HepG2 (cell line): ENCODE results near the gene SRSF3. TPM values are rescaled to one million over a fixed set of nuclear protein-coding genes. Genes with fewer than 3 reads are reported as not detected.
"Not testable (repeated sequence)": the region's sequence is repeated elsewhere in the genome, so short reads cannot be mapped to it uniquely, and the experiment has no call there.

Experiments used
- ATAC-seq: fragments of 200-7000 bp; cut with Tn5 transposase; 3 replicates; pipeline ENCODE4 v1.9.1; 2020; ENCODE audit warnings: mild to moderate bottlenecking, moderate library complexity
- BruUV-seq: library from RNA; stranded (reverse); fragments of 400-500 nt; replicated peaks from 2 replicates; lab custom pipeline; 2021; lab: Mats Ljungman, UMichigan
- CTCF ChIA-PET: fragments of 300-600 bp; formaldehyde crosslinking; extraction: SDS; loops from one replicate; lab custom pipeline; 2021; ENCODE audit warnings: low total read pairs, inconsistent platforms, low intra/inter-chr PET ratio; lab: Yijun Ruan, JAX
- POLR2A ChIA-PET: fragments of 350-600 bp; sonication (Branson Sonifier 250); formaldehyde crosslinking; loops from one replicate; lab custom pipeline; 2020; ENCODE audit warnings: antibody characterized with exemption, inconsistent platforms; lab: Yijun Ruan, JAX
- DNase-seq: peaks from one replicate; pipeline ENCODE4 v3.0.0-alpha.2; 2015; ENCODE audit warnings: low spot score
- FAIRE-seq: peaks from 3 replicates; lab custom pipeline; 2011; peaks lifted over from hg19 to GRCh38; lab: Jason Lieb, UNC
- H2AFZ ChIP-seq: one replicate; pipeline ENCODE4 v1.6.1; 2011; ENCODE audit warnings: low read length, inconsistent platforms
- H3K27ac ChIP-seq: fragments of 300-600 bp; 3 replicates; pipeline ENCODE4 v1.8.0; 2011; ENCODE audit warnings: mixed run types, mild to moderate bottlenecking, mixed read lengths, low read length, inconsistent platforms; ENCODE audit not compliant: insufficient read depth; ENCODE audit errors: extremely low read length
- H3K27me3 ChIP-seq, 2 experiments: fragments of 200-600 bp in 1 of 2; 2 replicates in 1 of 2; 3 replicates in 1 of 2; pipeline versions ENCODE4 v1.6.0 to v1.8.0; 2011; ENCODE audit warnings: low read length in 2 of 2, mild to moderate bottlenecking in 2 of 2, moderate library complexity in 2 of 2, inconsistent platforms in 1 of 2; ENCODE audit not compliant: insufficient read depth in 2 of 2, control insufficient read depth in 1 of 2
- H3K36me3 ChIP-seq, 2 experiments: fragments of 200-600 bp in 1 of 2; replicated peaks in 1 of 2; 2 replicates in 1 of 2; 3 replicates in 1 of 2; pipeline versions ENCODE4 v1.5.1 to v1.8.0; 2011; ENCODE audit warnings: low read length in 2 of 2, inconsistent platforms in 1 of 2; ENCODE audit not compliant: insufficient read depth in 2 of 2, control insufficient read depth in 1 of 2
- H3K4me1 ChIP-seq: 2 replicates; pipeline ENCODE4 v1.5.1; 2012; ENCODE audit warnings: low read length, inconsistent platforms; ENCODE audit not compliant: insufficient read depth
- H3K4me2 ChIP-seq: 2 replicates; pipeline ENCODE4 v1.6.0; 2011; ENCODE audit warnings: low read depth, low read length, inconsistent platforms
- H3K4me3 ChIP-seq, 3 experiments: fragments of 200-600 bp in 1 of 3; sonication (generic), shearing (Covaris generic) in 1 of 3; replicated peaks in 1 of 3; 2 replicates each; pipeline ENCODE4 v1.5.1; 2011 to 2016; ENCODE audit warnings: low read length in 3 of 3, inconsistent platforms in 2 of 3, low read depth in 2 of 3, mild to moderate bottlenecking in 2 of 3, control low read depth in 1 of 3, mixed read lengths in 1 of 3; ENCODE audit not compliant: insufficient read depth in 1 of 3
- H3K79me2 ChIP-seq: one replicate; pipeline ENCODE4 v1.6.1; 2011; ENCODE audit warnings: low read length, inconsistent platforms; ENCODE audit not compliant: insufficient read depth
- H3K9ac ChIP-seq: 2 replicates; pipeline ENCODE4 v1.6.0; 2011; ENCODE audit warnings: mild to moderate bottlenecking, low read depth, low read length, inconsistent platforms; ENCODE audit not compliant: insufficient read depth
- H3K9me3 ChIP-seq: 2 replicates; pipeline ENCODE4 v1.5.1; 2012; ENCODE audit warnings: mild to moderate bottlenecking, low read length
- H4K20me1 ChIP-seq: 2 replicates; pipeline ENCODE4 v1.6.0; 2011; ENCODE audit warnings: inconsistent platforms, mild to moderate bottlenecking, low read length, moderate library complexity; ENCODE audit not compliant: insufficient read depth
- TGIF2 ChIP-seq: IDR thresholded peaks from 2 replicates; pipeline ENCODE4 v1.6.1; 2016; ENCODE audit warnings: control low read depth, missing compliant biosample characterization
- ZNF691 ChIP-seq: sonication (generic); formaldehyde crosslinking; IDR thresholded peaks from 2 replicates; pipeline ENCODE4 v1.4.0; 2020; ENCODE audit warnings: missing genetic modification reagents, low read depth, mild to moderate bottlenecking, borderline replicate concordance
- WGBS: methylation state at CpG from one replicate; pipeline ENCODE4 v1.1.6; 2017; ENCODE audit warnings: low lambda C conversion rate; 5-methylcytosine and 5-hydroxymethylcytosine counted together
- in situ Hi-C: cut with HindIII; loops from 2 replicates; pipeline ENCODE4 v1.10.0; 2017; ENCODE audit warnings: low pct_unique_long_range_greater_than_20kb; ENCODE audit not compliant: extremely low pct_ligation_motif_present
- intact Hi-C: fragments of 100-400 bp; cut with micrococcal nuclease; formaldehyde crosslinking; loops from one replicate; pipeline ENCODE4 v1.10.0; 2022; ENCODE audit not compliant: unreplicated experiment
- microRNA-seq: library from miRNA; unstranded; fragments of <30 nt; microRNA quantifications from one replicate; pipeline ENCODE4, GENCODE V29; 2020
- polyA plus RNA-seq, 8 experiments: library from polyadenylated mRNA; depleted of rRNA in 3 of 8; stranded (reverse) in 7 of 8; unstranded in 1 of 8; fragments of >200 nt; fragmentation: Illumina TruSeq in 4 of 8; extraction: Trizol in 4 of 8; gene quantifications; 2 replicates each; pipeline versions ENCODE4 v1.2.1 to v1.2.3, GENCODE V29; 2011 to 2016; ENCODE audit warnings: low read depth in 4 of 8, missing spikeins in 1 of 8, mixed read lengths in 1 of 8; ENCODE audit not compliant: insufficient read depth in 1 of 8
- small RNA-seq, 3 experiments: library from RNA; depleted of rRNA; stranded (forward); fragments of <200 nt; gene quantifications; one replicate each; pipeline ENCODE3, GENCODE V24; 2012; ENCODE audit warnings: low read depth in 2 of 3, low replicate concordance in 1 of 3; ENCODE audit not compliant: insufficient read length in 3 of 3, insufficient read depth in 2 of 3
- total RNA-seq, 5 experiments: library from RNA; depleted of rRNA; stranded (reverse); fragments of >200 nt; fragmentation: Illumina TruSeq; extraction: Trizol; gene quantifications; 2 replicates each; pipeline ENCODE4 v1.2.3, GENCODE V29; 2016; ENCODE audit warnings: low read depth in 1 of 5

The SRSF3 gene
- total and polyA plus RNA-seq, 2 of the 13 experiments (the other 11 are each of a cell fraction or from before 2014, with no cell fraction given): 206 to 684 TPM

GRCh38 chr6:36651659-36652379 is 57.7 kb downstream of the SRSF3 start:
- H3K9me3 ChIP-seq: no peaks in the 10 kb centered on the region
- BruUV-seq: no TSS peak
- POLR2A ChIA-PET: interaction anchor here (1.1 to 6.0 kb wide), 3 partner anchors 9 to 26 kb away, joined by 4 to 33 read pairs (median 6); partner anchors contain the start of gene CDKN1A

DNA sequence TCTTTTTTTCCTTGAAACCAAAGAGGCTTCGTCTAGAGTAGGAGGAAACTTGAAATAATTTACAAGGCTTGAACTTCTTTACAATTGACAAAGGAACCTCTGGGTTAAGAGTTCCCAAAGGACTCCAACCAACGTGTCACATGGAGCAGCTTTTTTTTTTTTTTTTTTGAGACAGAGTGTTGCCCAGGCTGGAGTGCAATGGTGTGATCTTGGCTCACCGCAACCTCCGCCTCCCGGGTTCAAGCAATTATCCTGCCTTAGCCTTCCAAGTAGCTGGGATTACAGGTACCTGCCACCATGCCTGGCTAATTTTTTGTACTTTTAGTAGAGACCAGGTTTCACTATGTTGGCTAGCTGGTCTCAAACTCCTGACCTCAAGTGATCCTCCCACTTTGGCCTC is 60.3 kb downstream of the SRSF3 start:
- ATAC-seq, FAIRE-seq, H3K4me3 ChIP-seq, H3K9me3 ChIP-seq, H3K4me2 ChIP-seq, H3K27ac ChIP-seq, intact Hi-C loops, DNase-seq, CTCF ChIA-PET, H3K79me2 ChIP-seq, H3K9ac ChIP-seq, H3K36me3 ChIP-seq, H4K20me1 ChIP-seq, in situ Hi-C loops, BruUV-seq, H2AFZ ChIP-seq: not testable (repeated sequence)
- Histone ChIP-seq H3K27me3 (peaks cover 0 to 53% of the 10 kb centered on the region in 2 experiments; a peak in 4 of 5 replicates), H3K4me1 (peaks cover 41% of the 10 kb centered on the region)
- POLR2A ChIA-PET: interaction anchor here (0.7 to 6.0 kb wide), 2 partner anchors 23 to 36 kb away, joined by 3 to 33 read pairs; partner anchors contain the start of gene CDKN1A
- WGBS: 50% methylated on average over 5 of the region's 5 CpGs

More at GRCh38 chr6:36651659-36652379, 57.7 kb downstream of the SRSF3 start:
- DNase-seq (no peak), ATAC-seq (no peak), FAIRE-seq (no peak)
- Histone ChIP-seq H2AFZ (no peak overlapping the region), H3K4me2 (peak overlapping the region; percentile 46), H3K27ac (no peak overlapping the region), H3K9ac (no peak overlapping the region), H3K79me2 (no peaks in the 10 kb centered on the region), H3K27me3 (peaks cover 0 to 38% of the 10 kb centered on the region in 2 experiments; a peak in 4 of 5 replicates), H3K4me1 (peaks cover 43% of the 10 kb centered on the region), H3K4me3 (no peak overlapping the region), H4K20me1 (no peaks in the 10 kb centered on the region), H3K36me3 (no peaks in the 10 kb centered on the region)
- CTCF ChIA-PET: no interaction called here
- TF ChIP-seq ZNF691 (peak; percentile 96), TGIF2 (CRISPR knock-in tag) (no peak)
- intact Hi-C loops (no loop called here), in situ Hi-C loops (no loop called here)
- 37% methylated on average over 11 of the region's 11 CpGs for WGBS

Small RNAs within 50 kb of the gene (microRNA-seq; reads per million reads assigned to microRNA genes)
- gene MIR3925: not detected

Small RNAs within 50 kb of the gene (small RNA-seq; reads per million reads assigned to genes)
- gene MIR3925 (0 reads per million in 3 experiments), gene RNU1-88P (8.1 to 390 (median 18.7) reads per million in 3 experiments)

Other genes with a start within 250 kb of the SRSF3 start
- not detected in 2 replicates for gene ETV7, start 206.7 kb upstream of the SRSF3 start, total RNA-seq (2016; rRNA removed; fragmentation: Illumina TruSeq; extraction: Trizol)
- not detected in 2 replicates for gene ETV7, start 206.7 kb upstream of the SRSF3 start, polyA plus RNA-seq (2011; rRNA removed)
- not detected in 2 replicates for gene PXT1, start 151.5 kb upstream of the SRSF3 start, total RNA-seq (2016; rRNA removed; fragmentation: Illumina TruSeq; extraction: Trizol)
- gene PXT1, start 151.5 kb upstream of the SRSF3 start, polyA plus RNA-seq (2011; rRNA removed): 0.04 TPM in 1 of 2 replicates, not detected in the other
- 67.1 and 103 TPM in 2 replicates for gene KCTD20, start 151.4 kb upstream of the SRSF3 start, total RNA-seq (2016; rRNA removed; fragmentation: Illumina TruSeq; extraction: Trizol)
- 44.7 and 52.7 TPM in 2 replicates for gene KCTD20, start 151.4 kb upstream of the SRSF3 start, polyA plus RNA-seq (2011; rRNA removed)
- 20.7 and 25.5 TPM in 2 replicates for gene STK38, start 46.9 kb upstream of the SRSF3 start, total RNA-seq (2016; rRNA removed; fragmentation: Illumina TruSeq; extraction: Trizol)
- 10.3 and 10.7 TPM in 2 replicates for gene STK38, start 46.9 kb upstream of the SRSF3 start, polyA plus RNA-seq (2011; rRNA removed)
- gene CDKN1A, start 84.4 kb downstream of the SRSF3 start, total RNA-seq (2016; rRNA removed; fragmentation: Illumina TruSeq; extraction: Trizol): 56.0 and 60.7 TPM in 2 replicates
- gene CDKN1A, start 84.4 kb downstream of the SRSF3 start, polyA plus RNA-seq (2011; rRNA removed): 92.1 and 131 TPM in 2 replicates
- not detected in 2 replicates for gene RAB44, start 103.5 kb downstream of the SRSF3 start, total RNA-seq (2016; rRNA removed; fragmentation: Illumina TruSeq; extraction: Trizol)
- not detected in 2 replicates for gene RAB44, start 103.5 kb downstream of the SRSF3 start, polyA plus RNA-seq (2011; rRNA removed)
- not detected in 2 replicates for gene CPNE5, start 245.1 kb downstream of the SRSF3 start, total RNA-seq (2016; rRNA removed; fragmentation: Illumina TruSeq; extraction: Trizol)
- gene CPNE5, start 245.1 kb downstream of the SRSF3 start, polyA plus RNA-seq (2011; rRNA removed): 0.10 and 0.16 TPM in 2 replicates